Stimulated activated naive CD8-positive, alpha-beta T cell treated with anti-CD3 and anti-CD28 coated beads, Interleukin-15, Interleukin-2, amounts not matched to agents 100 ng/mL and 50 ng/mL, for 24 hours (primary cell): Measurements from ENCODE around the gene ACSL6.
A peak's percentile ranks its signal among the peaks of the same experiment; 100 is the strongest.

ENCODE experiments used
- H3K27ac Mint-ChIP-seq: one replicate; pipeline ENCODE4 v1.8.0; 2021; ENCODE audit warnings: mild to moderate bottlenecking, mixed read lengths
- H3K27me3 Mint-ChIP-seq: one replicate; pipeline ENCODE4 v1.8.0; 2021; ENCODE audit warnings: mixed read lengths
- H3K36me3 Mint-ChIP-seq: one replicate; pipeline ENCODE4 v1.8.0; 2021; ENCODE audit warnings: low read depth, mixed read lengths
- H3K4me1 Mint-ChIP-seq: one replicate; pipeline ENCODE4 v1.8.0; 2021; ENCODE audit warnings: low read depth, mixed read lengths
- H3K4me3 Mint-ChIP-seq: one replicate; pipeline ENCODE4 v1.8.0; 2021; ENCODE audit warnings: mild to moderate bottlenecking, mixed read lengths
- H3K9me3 Mint-ChIP-seq: one replicate; pipeline ENCODE4 v1.8.0; 2021; ENCODE audit warnings: mixed read lengths

Gene ACSL6, protein sequence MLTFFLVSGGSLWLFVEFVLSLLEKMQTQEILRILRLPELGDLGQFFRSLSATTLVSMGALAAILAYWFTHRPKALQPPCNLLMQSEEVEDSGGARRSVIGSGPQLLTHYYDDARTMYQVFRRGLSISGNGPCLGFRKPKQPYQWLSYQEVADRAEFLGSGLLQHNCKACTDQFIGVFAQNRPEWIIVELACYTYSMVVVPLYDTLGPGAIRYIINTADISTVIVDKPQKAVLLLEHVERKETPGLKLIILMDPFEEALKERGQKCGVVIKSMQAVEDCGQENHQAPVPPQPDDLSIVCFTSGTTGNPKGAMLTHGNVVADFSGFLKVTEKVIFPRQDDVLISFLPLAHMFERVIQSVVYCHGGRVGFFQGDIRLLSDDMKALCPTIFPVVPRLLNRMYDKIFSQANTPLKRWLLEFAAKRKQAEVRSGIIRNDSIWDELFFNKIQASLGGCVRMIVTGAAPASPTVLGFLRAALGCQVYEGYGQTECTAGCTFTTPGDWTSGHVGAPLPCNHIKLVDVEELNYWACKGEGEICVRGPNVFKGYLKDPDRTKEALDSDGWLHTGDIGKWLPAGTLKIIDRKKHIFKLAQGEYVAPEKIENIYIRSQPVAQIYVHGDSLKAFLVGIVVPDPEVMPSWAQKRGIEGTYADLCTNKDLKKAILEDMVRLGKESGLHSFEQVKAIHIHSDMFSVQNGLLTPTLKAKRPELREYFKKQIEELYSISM

GRCh38 chr5:132011622-132012343 is at the start of gene ACSL6:
Gene ACSL6 (minus strand): TSS chr5:132011658. CDS start chr5:132011553, 105 bp downstream.
- H3K4me1 Mint-ChIP-seq: peaks cover 44% of the 10 kb centered on the region
- H3K9me3 Mint-ChIP-seq: no peaks in the 10 kb centered on the region
- peak within 1 kb of the TSS; percentile 83 for H3K4me3 Mint-ChIP-seq
- no peaks in the 10 kb centered on the region for H3K36me3 Mint-ChIP-seq
- peaks cover 49% of the 10 kb centered on the region for H3K27me3 Mint-ChIP-seq
- peak within 1 kb of the TSS; percentile 71 for H3K27ac Mint-ChIP-seq

- H3K27me3 Mint-ChIP-seq: no peaks in the 10 kb centered on the region
- peak within 1 kb of the TSS; percentile 73 for H3K4me3 Mint-ChIP-seq
- no peaks in the 10 kb centered on the region for H3K36me3 Mint-ChIP-seq
- no peaks in the 10 kb centered on the region for H3K9me3 Mint-ChIP-seq
- H3K4me1 Mint-ChIP-seq: peaks cover 89% of the 10 kb centered on the region
- peak within 1 kb of the TSS; percentile 84 for H3K27ac Mint-ChIP-seq
Observed at GRCh38 chr5:132060501-132061161, 49.2 kb upstream of the ACSL6 start, which contains the start of gene IL3. Gene IL3 (plus strand): TSS chr5:132060655. CDS start chr5:132060707, 52 bp downstream.

DNA sequence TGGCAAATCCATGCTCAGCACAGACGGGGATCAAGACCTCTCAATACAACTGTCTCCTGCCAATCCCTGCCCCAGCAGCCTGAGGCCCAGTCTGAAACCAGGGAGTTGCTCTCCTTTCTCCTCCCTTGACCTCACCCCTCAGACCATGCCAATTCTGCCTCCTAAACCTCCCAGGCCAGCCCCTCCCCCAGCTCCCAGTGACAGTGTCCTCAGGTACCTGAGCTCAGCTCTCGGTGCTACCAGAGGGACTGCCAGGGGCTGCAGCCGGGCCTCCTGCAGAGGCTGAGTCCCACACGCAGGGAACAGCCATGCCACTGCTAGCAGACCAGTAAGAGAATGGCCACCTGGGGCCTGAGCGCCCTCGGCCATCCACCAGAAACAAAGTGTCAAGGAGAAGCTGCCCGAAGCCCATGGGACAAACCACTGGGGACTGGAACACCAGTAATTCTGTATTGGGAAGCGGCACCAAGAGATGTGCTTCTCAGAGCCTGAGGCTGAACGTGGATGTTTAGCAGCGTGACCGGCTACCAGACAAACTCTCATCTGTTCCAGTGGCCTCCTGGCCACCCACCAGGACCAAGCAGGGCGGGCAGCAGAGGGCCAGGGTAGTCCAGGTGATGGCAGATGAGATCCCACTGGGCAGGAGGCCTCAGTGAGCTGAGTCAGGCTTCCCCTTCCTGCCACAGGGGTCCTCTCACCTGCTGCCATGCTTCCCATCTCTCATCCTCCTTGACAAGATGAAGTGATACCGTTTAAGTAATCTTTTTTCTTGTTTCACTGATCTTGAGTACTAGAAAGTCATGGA is 48.4 kb upstream of the ACSL6 start:
- Mint-ChIP-seq H3K27ac (peak overlapping the region; percentile 84), H3K4me1 (peaks cover 89% of the 10 kb centered on the region), H3K36me3 (no peaks in the 10 kb centered on the region), H3K4me3 (peak overlapping the region; percentile 73), H3K9me3 (no peaks in the 10 kb centered on the region), H3K27me3 (no peaks in the 10 kb centered on the region)

GRCh38 chr5:132059043-132059695 is 47.7 kb upstream of the ACSL6 start:
- Mint-ChIP-seq H3K36me3 (no peaks in the 10 kb centered on the region), H3K4me3 (no peak overlapping the region), H3K9me3 (no peaks in the 10 kb centered on the region), H3K27me3 (no peaks in the 10 kb centered on the region), H3K4me1 (peaks cover 89% of the 10 kb centered on the region), H3K27ac (peak overlapping the region; percentile 77)

DNA sequence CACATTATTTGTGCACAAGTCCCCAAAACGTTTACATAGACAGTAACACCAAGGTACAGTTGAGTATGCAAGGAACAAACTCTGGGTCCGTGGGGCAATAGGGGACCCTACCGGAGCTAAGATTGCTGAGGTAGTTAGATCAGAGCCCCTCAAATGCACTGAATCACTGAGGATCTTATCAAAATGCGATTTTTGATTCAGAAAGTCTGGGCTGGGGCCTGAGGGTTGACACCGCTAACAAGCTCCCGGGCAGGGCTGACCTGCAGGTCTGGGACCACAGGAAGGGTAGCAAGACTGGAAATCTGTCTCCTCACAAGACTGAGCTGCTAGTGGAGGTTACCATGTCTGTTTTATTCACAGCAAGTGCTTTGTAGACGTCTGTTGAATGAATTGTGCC is 47.2 kb upstream of the ACSL6 start:
- Mint-ChIP-seq H3K4me3 (no peak overlapping the region), H3K9me3 (no peaks in the 10 kb centered on the region), H3K36me3 (no peaks in the 10 kb centered on the region), H3K27me3 (no peaks in the 10 kb centered on the region), H3K27ac (peak overlapping the region; percentile 77), H3K4me1 (peaks cover 86% of the 10 kb centered on the region)

GRCh38 chr5:132057498-132058255 is 46.2 kb upstream of the ACSL6 start:
- H3K27ac Mint-ChIP-seq: peak overlapping the region; percentile 75
- H3K4me1 Mint-ChIP-seq: peaks cover 76% of the 10 kb centered on the region
- H3K36me3 Mint-ChIP-seq: no peaks in the 10 kb centered on the region
- no peaks in the 10 kb centered on the region for H3K27me3 Mint-ChIP-seq
- H3K9me3 Mint-ChIP-seq: no peaks in the 10 kb centered on the region
- peak overlapping the region; percentile 3 for H3K4me3 Mint-ChIP-seq

DNA sequence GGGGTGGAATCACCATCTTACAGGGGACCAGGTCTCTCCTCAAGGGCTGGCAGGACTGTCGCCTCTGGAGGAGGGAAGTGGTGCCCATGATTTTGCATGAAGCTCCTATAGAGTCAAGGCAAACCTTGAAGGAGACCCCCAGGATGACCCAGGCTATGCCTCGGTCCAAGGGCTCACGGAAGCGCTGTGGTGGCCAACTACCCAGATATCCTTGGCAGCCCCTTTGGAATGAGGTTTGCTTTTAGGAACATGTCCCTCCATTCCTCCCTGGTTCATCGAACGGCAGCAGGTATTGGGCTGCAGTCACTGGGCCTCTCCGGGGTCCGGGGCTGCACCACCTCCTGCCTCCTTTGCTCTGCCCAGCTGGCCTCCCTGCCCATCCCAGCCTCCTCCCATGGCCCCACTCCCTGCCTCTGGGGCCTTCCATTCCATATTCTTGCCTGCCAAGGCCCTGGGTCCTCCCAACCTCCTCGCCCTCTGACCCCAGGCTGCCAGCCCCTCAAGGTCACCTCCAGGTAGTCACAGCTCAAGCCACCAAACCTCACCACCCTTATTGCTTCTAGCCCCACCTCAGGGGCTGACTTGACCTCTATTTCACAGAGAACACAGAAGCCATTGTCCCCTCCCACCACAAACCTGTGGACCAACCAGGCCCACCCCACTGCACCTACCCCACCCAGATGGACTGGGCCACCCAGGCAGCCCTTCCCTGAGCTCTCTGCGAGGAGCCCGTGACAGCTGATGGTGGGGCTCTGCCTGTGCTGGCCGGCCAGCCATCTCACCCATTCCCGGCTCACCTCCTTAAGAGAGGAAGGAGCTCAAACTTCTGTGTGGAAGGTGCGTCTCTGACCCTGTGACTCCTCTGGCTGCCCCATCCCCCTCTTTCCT is 45.4 kb upstream of the ACSL6 start:
- Mint-ChIP-seq H3K4me3 (no peak overlapping the region), H3K9me3 (no peaks in the 10 kb centered on the region), H3K27ac (peak overlapping the region; percentile 92), H3K36me3 (no peaks in the 10 kb centered on the region), H3K4me1 (peaks cover 71% of the 10 kb centered on the region), H3K27me3 (no peaks in the 10 kb centered on the region)

GRCh38 chr5:132055808-132056609 is 44.6 kb upstream of the ACSL6 start:
- Mint-ChIP-seq H3K4me3 (peak overlapping the region; percentile 47), H3K4me1 (peaks cover 64% of the 10 kb centered on the region), H3K36me3 (no peaks in the 10 kb centered on the region), H3K9me3 (no peaks in the 10 kb centered on the region), H3K27ac (peak overlapping the region; percentile 92), H3K27me3 (no peaks in the 10 kb centered on the region)

GRCh38 chr5:132055441-132055807 is 44.0 kb upstream of the ACSL6 start:
- Mint-ChIP-seq H3K27me3 (no peaks in the 10 kb centered on the region), H3K4me3 (no peak overlapping the region), H3K9me3 (no peaks in the 10 kb centered on the region), H3K36me3 (no peaks in the 10 kb centered on the region), H3K27ac (peak overlapping the region; percentile 92), H3K4me1 (peaks cover 58% of the 10 kb centered on the region)

GRCh38 chr5:132054697-132055440 is 43.4 kb upstream of the ACSL6 start:
- no peaks in the 10 kb centered on the region for H3K36me3 Mint-ChIP-seq
- H3K9me3 Mint-ChIP-seq: no peaks in the 10 kb centered on the region
- no peak overlapping the region for H3K4me3 Mint-ChIP-seq
- no peaks in the 10 kb centered on the region for H3K27me3 Mint-ChIP-seq
- peak overlapping the region; percentile 92 for H3K27ac Mint-ChIP-seq
- H3K4me1 Mint-ChIP-seq: peaks cover 52% of the 10 kb centered on the region

GRCh38 chr5:132054031-132054696 is 42.7 kb upstream of the ACSL6 start:
- no peaks in the 10 kb centered on the region for H3K9me3 Mint-ChIP-seq
- H3K27me3 Mint-ChIP-seq: no peaks in the 10 kb centered on the region
- H3K4me1 Mint-ChIP-seq: peaks cover 45% of the 10 kb centered on the region
- H3K4me3 Mint-ChIP-seq: no peak overlapping the region
- H3K27ac Mint-ChIP-seq: peak overlapping the region; percentile 92
- H3K36me3 Mint-ChIP-seq: no peaks in the 10 kb centered on the region
